ENCODE data around the gene MIA. TPM values are rescaled to one million over a fixed set of nuclear protein-coding genes. Genes with fewer than 3 reads are reported as not detected.

Gene MIA
- total and polyA plus RNA-seq, 2 donors (not counting 1 experiment from before 2014, with no cell fraction given): 0.37 to 5.7 TPM

DNA sequence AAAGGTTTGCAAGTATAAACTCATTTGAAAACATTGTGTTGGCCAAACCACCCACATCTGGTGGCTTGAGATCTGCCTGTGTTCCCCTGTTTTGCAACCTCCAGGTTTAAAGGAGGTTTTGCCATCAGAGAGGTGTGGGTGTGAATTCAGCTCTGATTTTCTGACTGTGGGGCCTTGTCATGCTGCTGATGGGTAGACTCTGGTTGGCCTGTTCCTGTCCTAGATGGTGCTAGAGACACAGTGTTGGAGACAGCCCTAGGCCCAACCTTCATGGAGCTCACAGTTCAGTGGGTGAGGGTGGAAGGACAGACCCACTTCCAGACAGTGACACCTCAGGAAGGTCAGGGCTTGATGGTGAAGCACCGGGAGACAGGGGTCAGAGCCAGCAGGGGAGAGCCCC lies 10.2 kb downstream of the MIA start:
- intact Hi-C loops (cut with micrococcal nuclease): no loop called here
- Mint-ChIP-seq H3K27me3 (no peaks in the 10 kb centered on the region), H3K4me1 (peaks cover 28% of the 10 kb centered on the region), H3K9me3 (ENCODE audit: insufficient read depth) (no peaks in the 10 kb centered on the region), H3K4me3 (no peak overlapping the region), H3K27ac (no peak overlapping the region)
- H3K4me1 ChIP-seq (ENCODE audit: control insufficient read depth in 2 of 2, insufficient read depth in 2 of 2, low read length in 2 of 2): peaks cover 0 to 3% of the 10 kb centered on the region in 2 donors
- ATAC-seq (ENCODE audit: low read depth) (no peak), DNase-seq (no peak)
- 100% methylated on average over 1 of the region's 1 CpG for WGBS (ENCODE audit: insufficient coverage)
- H3K4me2 ChIP-seq (replicated peaks; ENCODE audit: low read depth, low read length, poor library complexity, severe bottlenecking): no peak overlapping the region
- peaks cover 0 to 49% of the 10 kb centered on the region in 2 experiments for H3K36me3 ChIP-seq (replicated peaks in 1 of 2; ENCODE audit: control extremely low read depth in 1 of 2, control insufficient read depth in 1 of 2, extremely low read depth in 1 of 2, insufficient read depth in 2 of 2, low read length in 1 of 2)
- POLR2A ChIA-PET: no interaction called here
- peaks cover 35% of the 10 kb centered on the region for H3K79me2 ChIP-seq (ENCODE audit: control insufficient read depth, insufficient read depth, low read length)
- H3K9ac ChIP-seq (ENCODE audit: low read length): no peak overlapping the region
- no peak overlapping the region for H3K27ac ChIP-seq (ENCODE audit: low read length in 2 of 2)
- CTCF ChIA-PET: interaction anchor here (0.8 to 1.6 kb wide), 4 partner anchors 8 to 35 kb away, joined by 3 read pairs; partner anchors contain the start of genes ACTMAP and SNRPA
- peaks cover 16% of the 10 kb centered on the region for H4K20me1 ChIP-seq (ENCODE audit: control insufficient read depth, insufficient read depth, low read length, poor library complexity, severe bottlenecking)
- no peak overlapping the region for H3K4me3 ChIP-seq (ENCODE audit: control extremely low read depth in 1 of 5, extremely low read depth in 1 of 5, insufficient read depth in 1 of 5, low read depth in 2 of 5, low read length in 4 of 5)
- TF ChIP-seq EZH2 (IDR thresholded peaks at IDR 0.05; ENCODE audit: borderline replicate concordance, insufficient read depth, low read depth, low read length, poor library complexity, severe bottlenecking): no peak
- TF ChIP-seq, protein P1, sequence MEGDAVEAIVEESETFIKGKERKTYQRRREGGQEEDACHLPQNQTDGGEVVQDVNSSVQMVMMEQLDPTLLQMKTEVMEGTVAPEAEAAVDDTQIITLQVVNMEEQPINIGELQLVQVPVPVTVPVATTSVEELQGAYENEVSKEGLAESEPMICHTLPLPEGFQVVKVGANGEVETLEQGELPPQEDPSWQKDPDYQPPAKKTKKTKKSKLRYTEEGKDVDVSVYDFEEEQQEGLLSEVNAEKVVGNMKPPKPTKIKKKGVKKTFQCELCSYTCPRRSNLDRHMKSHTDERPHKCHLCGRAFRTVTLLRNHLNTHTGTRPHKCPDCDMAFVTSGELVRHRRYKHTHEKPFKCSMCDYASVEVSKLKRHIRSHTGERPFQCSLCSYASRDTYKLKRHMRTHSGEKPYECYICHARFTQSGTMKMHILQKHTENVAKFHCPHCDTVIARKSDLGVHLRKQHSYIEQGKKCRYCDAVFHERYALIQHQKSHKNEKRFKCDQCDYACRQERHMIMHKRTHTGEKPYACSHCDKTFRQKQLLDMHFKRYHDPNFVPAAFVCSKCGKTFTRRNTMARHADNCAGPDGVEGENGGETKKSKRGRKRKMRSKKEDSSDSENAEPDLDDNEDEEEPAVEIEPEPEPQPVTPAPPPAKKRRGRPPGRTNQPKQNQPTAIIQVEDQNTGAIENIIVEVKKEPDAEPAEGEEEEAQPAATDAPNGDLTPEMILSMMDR (IDR thresholded peaks at IDR 0.05): no peak
- H3K27me3 ChIP-seq (replicated peaks in 1 of 4; ENCODE audit: control extremely low read depth in 1 of 4, control insufficient read depth in 3 of 4, insufficient read depth in 4 of 4, low read length in 3 of 4): no peaks in the 10 kb centered on the region
- H2AFZ ChIP-seq (ENCODE audit: insufficient read depth, low read depth, low read length, poor library complexity, severe bottlenecking): no peak overlapping the region
- H3K9me3 ChIP-seq (ENCODE audit: control extremely low read depth in 1 of 3, control insufficient read depth in 2 of 3, insufficient read depth in 1 of 3, low read length in 2 of 3): no peaks in the 10 kb centered on the region

DNA sequence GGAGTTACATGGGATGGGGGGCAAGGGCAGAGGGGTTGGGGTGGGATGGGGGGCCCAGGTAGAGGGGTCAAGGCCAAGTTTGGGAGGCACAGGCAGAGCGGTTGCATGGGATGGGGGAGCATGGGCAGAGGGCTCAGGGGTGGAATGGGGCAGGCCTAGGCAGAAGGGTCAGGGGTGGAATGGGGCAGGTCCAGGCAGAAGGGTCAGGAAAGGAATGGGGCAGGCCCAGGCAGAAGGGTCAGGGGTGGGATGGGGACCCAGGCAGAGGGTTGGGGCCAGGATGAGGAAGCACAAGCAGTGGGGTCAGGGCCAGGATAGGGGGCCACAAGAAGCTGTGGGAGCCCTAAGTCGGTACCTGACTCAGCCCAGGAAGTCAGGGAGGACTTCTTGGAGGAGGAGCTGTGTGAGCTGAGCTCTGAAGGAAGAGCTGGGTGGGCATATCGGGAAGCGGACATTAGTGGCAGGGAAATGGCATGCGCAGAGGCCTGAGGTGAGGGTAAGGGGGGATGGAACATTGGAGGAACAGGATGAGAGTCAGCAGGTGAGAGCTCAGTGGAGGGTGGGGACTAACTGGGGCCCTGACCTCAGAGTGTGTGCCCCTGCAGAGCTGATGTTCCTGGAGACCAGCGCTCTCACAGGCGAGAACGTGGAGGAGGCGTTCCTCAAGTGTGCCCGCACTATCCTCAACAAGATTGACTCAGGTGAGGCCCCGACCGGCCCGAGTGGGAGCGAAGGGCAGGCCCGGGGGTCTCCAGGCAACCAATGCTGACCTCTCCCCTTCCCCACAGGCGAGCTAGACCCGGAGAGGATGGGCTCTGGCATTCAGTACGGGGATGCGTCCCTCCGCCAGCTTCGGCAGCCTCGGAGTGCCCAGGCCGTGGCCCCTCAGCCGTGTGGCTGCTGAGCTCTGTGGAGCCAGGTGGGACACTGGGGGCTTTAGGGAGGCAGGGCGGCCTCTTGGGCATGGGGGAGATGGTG lies 11.0 kb downstream of the MIA start:
- H3K4me3 ChIP-seq (ENCODE audit: control extremely low read depth in 1 of 5, extremely low read depth in 1 of 5, insufficient read depth in 1 of 5, low read depth in 2 of 5, low read length in 4 of 5): no peak overlapping the region
- ATAC-seq (ENCODE audit: low read depth): no peak
- ChIA-PET CTCF (interaction anchor here (0.8 to 1.6 kb wide), 5 partner anchors 9 to 36 kb away, joined by 3 read pairs; partner anchors contain the start of genes ACTMAP and SNRPA), POLR2A (interaction anchor here (1.1 to 2.1 kb wide), 2 partner anchors 8 to 12 kb away, joined by 4 to 10 read pairs; partner anchors contain the start of gene RAB4B)
- no peak overlapping the region for H3K4me2 ChIP-seq (replicated peaks; ENCODE audit: low read depth, low read length, poor library complexity, severe bottlenecking)
- Mint-ChIP-seq H3K27me3 (no peaks in the 10 kb centered on the region), H3K9me3 (ENCODE audit: insufficient read depth) (no peaks in the 10 kb centered on the region), H3K4me3 (no peak overlapping the region), H3K4me1 (peaks cover 26% of the 10 kb centered on the region), H3K27ac (peak overlapping the region; percentile 41)
- peaks cover 27% of the 10 kb centered on the region for H3K79me2 ChIP-seq (ENCODE audit: control insufficient read depth, insufficient read depth, low read length)
- 97% methylated on average over 18 of the region's 25 CpGs for WGBS (ENCODE audit: insufficient coverage)
- no peaks in the 10 kb centered on the region for H3K4me1 ChIP-seq (ENCODE audit: control insufficient read depth in 2 of 2, insufficient read depth in 2 of 2, low read length in 2 of 2)
- DNase-seq: no peak
- peaks cover under 1 to 45% of the 10 kb centered on the region in 2 experiments for H3K36me3 ChIP-seq (replicated peaks in 1 of 2; ENCODE audit: control extremely low read depth in 1 of 2, control insufficient read depth in 1 of 2, extremely low read depth in 1 of 2, insufficient read depth in 2 of 2, low read length in 1 of 2)
- H3K27ac ChIP-seq (ENCODE audit: low read length in 2 of 2): no peak overlapping the region
- no peak overlapping the region for H2AFZ ChIP-seq (ENCODE audit: insufficient read depth, low read depth, low read length, poor library complexity, severe bottlenecking)
- no peaks in the 10 kb centered on the region for H3K27me3 ChIP-seq (replicated peaks in 1 of 4; ENCODE audit: control extremely low read depth in 1 of 4, control insufficient read depth in 3 of 4, insufficient read depth in 4 of 4, low read length in 3 of 4)
- H3K9ac ChIP-seq (ENCODE audit: low read length): no peak overlapping the region
- TF ChIP-seq, protein P1 (IDR thresholded peaks at IDR 0.05): no peak
- no peak for TF ChIP-seq EZH2 (IDR thresholded peaks at IDR 0.05; ENCODE audit: borderline replicate concordance, insufficient read depth, low read depth, low read length, poor library complexity, severe bottlenecking)
- no peaks in the 10 kb centered on the region for H3K9me3 ChIP-seq (ENCODE audit: control extremely low read depth in 1 of 3, control insufficient read depth in 2 of 3, insufficient read depth in 1 of 3, low read length in 2 of 3)
- peaks cover 11% of the 10 kb centered on the region for H4K20me1 ChIP-seq (ENCODE audit: control insufficient read depth, insufficient read depth, low read length, poor library complexity, severe bottlenecking)
- intact Hi-C loops (cut with micrococcal nuclease): no loop called here
